Prostate gland (tissue), 2 donors: Measurements from ENCODE around the gene CHST5.

Experiments
- CTCF ChIP-seq, 4 experiments: fragments of 200-600 bp in 2 of 4; fragments of 450-650 bp in 2 of 4; sonication (generic) in 2 of 4; IDR thresholded peaks; 1 replicate in 3 of 4; 2 replicates in 1 of 4; pipeline ENCODE4 v1.5.1; 2016 to 2019; ENCODE audit warnings: antibody characterized with exemption in 4 of 4, mild to moderate bottlenecking in 2 of 4, moderate library complexity in 2 of 4
- POLR2A ChIP-seq: fragments of 450-650 bp; IDR thresholded peaks from one replicate; pipeline ENCODE4 v1.6.1; 2016; ENCODE audit warnings: antibody characterized with exemption, mild to moderate bottlenecking

GRCh38 chr16:75552951-75553350 is 17.0 kb upstream of the CHST5 start:
- TF ChIP-seq CTCF (IDR thresholded peaks at IDR 0.05) (no peak), POLR2A (no peak)
